ENCODE results near the gene GAN.

GAN gene, protein sequence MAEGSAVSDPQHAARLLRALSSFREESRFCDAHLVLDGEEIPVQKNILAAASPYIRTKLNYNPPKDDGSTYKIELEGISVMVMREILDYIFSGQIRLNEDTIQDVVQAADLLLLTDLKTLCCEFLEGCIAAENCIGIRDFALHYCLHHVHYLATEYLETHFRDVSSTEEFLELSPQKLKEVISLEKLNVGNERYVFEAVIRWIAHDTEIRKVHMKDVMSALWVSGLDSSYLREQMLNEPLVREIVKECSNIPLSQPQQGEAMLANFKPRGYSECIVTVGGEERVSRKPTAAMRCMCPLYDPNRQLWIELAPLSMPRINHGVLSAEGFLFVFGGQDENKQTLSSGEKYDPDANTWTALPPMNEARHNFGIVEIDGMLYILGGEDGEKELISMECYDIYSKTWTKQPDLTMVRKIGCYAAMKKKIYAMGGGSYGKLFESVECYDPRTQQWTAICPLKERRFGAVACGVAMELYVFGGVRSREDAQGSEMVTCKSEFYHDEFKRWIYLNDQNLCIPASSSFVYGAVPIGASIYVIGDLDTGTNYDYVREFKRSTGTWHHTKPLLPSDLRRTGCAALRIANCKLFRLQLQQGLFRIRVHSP

DNA sequence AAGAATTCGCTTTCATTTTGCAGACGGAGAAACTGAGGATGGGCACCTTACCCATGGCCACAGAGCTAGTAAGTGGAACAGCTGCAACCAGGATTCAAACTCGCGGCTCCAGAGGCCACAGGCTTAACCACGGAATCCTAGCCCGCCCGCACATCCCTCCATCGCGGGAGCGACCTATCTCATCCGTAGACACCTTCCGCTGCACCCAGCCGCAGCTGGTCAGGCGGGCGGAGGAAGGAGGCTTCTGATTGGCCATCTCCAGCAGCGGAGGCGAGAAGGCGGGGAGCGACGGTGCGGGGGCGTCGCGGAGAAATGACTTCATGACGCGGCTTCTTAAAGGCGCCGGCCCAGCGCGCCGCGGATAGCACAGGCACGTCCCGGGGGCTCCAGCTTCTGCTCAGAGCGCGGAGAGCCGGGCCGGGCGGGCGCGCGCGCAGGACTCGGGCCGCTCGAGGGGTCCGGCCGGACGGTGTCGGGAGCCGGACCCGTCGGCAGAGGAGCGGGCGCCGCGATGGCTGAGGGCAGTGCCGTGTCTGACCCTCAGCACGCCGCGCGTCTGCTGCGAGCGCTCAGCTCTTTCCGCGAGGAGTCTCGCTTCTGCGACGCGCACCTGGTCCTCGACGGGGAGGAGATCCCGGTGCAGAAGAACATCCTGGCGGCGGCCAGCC, at the start of gene GAN:
GAN (plus strand) TSS at position 360 of the 668 bp plus-strand sequence; CDS start at position 512, 152 bp downstream.
- DNase-seq (ENCODE audit: low read depth in 2 of 2): peak; percentile 87 to 90

DNA sequence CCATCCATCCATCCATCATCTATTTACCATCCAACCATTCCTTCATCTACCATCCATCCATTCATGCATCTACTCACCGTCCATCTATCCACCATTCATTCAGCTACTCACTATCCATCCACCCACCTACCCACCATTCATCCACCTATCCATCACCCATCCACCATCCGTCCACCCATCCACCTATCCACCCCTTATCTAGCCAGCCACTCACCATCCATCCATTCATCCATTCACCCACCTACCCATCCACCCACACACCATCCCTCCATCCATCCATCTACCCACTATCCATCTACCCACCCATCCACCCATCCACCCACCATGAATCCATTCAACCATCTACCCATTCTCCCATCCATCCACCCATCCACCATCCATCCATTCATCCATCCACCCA, 49.7 kb upstream of the GAN start:
- no peak for DNase-seq (ENCODE audit: low read depth in 2 of 2)

DNA sequence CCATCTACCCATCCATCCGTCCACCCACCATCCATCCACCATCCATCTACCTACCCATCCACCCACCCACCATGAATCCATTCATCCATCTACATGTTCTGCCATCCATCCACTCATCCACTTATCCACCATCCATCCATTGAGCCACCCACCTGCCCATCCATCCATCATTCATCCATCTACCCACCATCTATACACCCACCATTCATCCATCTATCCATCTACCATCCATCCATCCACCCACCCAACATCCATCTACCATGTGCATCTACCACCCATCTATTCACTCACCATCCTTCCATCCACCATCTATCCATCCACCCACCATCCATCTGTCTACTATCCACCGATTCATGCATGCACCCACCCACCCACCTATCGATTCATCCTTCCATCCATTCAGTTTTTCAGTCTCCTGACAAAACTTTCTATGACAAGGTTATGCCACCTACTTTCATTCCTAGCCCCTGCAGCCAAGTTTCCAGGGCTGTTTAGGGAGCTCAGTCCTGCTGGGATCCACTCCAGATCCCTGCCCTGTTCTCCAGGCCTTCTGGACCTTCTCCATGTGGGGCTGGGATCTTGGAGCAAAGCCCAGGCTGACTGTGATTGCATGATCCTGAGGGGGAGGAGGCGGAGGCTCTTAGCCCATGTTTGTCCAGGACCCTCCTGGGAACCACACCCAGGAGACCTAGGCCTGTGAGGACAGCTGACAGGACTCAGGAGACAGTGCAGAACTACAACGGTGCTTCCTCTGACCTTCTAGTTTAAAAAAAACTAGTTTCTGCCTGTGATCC, 48.9 kb upstream of the GAN start:
- no peak for DNase-seq (ENCODE audit: low read depth in 2 of 2)

DNA sequence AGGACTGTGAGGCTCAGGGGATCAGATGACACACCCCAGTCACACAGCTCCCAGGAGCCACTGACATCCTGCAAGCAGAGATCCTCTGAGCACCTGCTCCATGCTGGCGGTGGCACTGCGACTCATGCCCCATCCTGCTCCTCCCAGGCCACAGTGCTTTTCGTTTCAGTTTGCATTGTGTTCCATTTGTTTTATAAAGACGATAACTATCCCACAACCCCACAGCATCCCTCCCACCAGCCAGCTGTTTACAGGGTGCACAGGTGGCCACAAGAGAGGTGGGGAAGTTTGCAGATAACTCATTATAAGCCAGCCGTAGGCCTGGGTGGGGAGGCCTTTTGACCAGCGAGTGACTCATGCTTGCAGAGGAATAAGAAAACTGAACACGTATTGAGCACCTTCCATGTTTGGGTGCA, 48.1 kb upstream of the GAN start:
- no peak for DNase-seq (ENCODE audit: low read depth in 2 of 2)

DNA sequence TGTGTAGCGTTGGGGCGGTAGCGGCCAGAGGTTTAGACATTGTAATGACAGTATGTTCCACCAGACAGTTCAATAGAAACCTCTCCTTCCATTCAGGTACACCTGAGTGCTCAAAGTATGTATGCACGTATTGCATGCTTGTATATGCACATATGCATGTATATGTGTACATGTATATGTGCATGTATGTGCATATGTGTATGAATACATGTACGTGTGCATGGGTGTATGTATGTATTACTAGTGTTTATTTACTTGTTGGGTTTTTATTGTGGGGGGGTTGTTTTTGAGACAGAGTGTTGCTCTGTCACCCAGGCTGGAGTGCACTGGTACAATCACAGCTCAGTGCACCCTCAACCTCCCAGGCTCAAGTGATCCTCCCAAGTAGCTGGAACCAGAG, 46.3 kb upstream of the GAN start:
- no peak for DNase-seq (ENCODE audit: low read depth in 2 of 2)

DNA sequence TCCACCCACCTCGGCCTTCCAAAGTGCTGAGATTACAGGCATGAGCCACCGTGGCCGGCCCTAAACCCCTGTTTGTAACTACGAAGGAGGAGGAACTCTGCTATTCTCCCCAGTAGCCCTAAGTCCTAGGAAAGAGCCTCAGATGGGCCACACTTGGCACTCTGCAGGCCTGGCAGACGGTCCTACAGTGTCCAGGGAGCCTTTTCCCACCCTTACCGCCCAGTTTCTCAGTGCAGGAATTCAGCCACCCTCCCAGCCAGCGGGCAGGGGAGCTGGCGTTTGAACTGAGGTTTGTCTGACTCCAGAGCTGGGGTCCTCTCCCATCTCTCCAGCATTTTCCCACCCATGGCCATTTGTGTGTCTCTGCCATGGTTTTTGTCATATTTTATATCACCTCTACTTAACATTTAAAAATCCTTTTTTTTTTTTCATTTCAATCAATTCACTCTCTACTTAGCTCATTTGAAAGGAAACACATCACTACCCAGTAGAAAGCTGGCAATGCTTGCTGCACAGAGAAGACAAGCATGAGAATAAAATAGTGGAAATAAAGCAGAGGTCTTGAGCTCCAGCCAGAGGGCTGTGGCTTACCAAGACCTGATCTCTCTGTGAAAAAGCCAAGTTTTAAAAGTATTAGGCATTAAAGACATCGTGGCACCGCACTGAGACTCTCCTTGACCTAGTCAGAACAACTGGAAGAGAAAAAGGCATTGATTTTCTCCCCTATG, 41.4 kb upstream of the GAN start:
- no peak for DNase-seq (ENCODE audit: low read depth in 2 of 2)

DNA sequence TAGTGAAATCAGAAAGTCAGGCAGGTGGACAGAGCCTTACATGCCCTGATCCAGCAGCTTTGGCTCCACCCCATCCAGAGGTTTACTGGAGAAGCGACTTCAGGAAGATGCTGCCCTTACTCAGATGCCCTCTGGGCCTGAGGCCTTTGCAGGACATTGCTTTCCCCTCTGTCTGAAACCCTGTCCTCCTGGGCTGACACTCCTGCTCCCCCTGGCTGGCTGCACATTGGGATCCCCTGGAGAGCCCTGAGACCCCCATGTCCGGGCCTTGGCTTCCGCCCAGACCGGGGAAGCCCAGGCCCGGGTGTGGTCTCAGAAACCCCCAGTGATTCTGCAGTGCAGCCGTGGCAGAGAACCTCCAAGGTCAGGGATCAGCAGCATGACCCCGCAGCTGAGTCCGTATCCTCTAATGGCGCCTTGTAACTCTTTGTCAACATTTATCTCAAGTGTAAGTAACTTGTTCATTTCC, 39.7 kb upstream of the GAN start:
- no peak for DNase-seq (ENCODE audit: low read depth in 2 of 2)

DNA sequence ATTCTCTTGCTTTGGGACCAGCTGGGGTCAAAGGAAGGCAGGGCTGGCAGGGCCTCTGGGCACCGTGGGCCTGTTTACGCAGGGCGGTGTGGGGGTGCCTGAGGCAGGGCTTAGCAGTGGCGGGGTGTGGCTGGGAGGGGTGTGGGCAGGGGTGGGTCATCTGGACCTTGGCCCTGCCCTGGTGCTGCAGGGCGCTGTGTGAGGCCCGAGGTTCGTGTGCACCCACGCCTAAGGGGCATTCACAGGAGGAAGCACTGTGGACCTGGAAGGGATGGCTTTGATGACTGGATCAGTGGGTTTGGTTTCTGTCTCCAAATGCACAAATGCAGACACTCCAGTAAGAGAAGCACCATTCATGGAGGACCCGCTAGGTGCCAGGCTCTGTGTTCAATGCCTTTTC, 39.0 kb upstream of the GAN start:
- no peak for DNase-seq (ENCODE audit: low read depth in 2 of 2)

DNA sequence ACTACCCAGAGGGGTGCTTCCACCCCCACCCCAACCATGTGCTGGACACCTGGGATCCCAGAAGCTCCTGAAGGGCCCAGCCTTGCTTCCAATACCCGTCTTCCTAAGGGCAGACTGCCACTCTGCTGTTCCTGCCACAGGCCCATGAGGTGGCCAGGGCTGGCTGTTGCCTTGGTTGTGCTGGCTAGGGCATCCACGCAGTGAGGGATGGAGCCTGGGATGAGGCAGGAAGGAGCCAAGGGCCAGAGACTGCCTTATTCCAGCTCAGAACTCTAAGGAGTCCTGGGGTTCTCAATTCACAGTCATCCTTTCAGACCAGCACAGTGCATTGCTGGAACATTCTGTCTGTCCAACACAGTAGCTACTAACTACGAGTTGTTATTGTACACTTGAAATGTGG, 38.4 kb upstream of the GAN start:
- no peak for DNase-seq (ENCODE audit: low read depth in 2 of 2)

DNA sequence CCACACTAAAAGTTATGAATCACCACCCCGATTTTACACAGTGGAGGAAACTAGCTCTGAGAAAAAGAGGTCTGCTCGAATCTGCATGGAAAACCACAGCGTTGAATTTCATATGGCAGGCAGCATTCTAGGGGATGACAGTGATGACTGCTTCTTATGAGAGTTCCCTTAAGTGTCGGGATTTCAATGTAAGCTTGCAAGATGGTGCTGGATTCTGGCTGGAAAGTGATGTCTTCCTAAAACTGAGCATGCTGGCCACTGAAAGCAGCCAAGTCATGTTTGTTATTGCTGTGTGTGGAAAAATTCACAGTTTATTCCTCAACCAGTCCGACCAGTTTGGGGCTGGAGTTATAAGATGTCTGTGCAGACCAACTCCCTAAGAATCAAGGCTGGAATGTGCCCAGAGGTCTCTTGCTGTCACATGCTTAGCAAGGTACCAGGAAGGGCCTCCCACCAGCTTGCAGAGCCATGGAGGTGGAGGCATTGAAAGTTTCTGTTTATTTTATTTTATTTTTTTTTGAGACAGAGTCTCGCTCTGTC, 37.2 kb upstream of the GAN start:
- DNase-seq (ENCODE audit: low read depth in 2 of 2): no peak

DNA sequence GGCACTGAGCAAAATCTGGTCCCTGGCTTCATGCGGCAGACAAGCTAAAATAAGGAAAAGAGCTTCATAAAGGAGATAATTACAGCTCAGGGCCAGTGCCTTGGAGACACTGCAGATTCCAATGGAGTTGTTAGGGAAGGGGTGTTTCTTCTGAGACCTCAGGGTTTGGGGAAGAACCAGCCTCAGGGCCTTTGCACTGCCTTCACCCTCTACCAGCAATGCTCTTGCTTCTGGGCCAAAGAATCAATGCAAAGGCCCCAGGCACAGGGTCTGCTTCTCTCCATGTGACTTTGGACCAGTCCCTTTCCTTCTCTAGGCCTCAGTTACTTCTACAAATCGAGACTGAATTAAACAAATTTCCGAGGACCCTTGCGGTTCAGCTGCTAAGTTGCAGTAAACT, 36.2 kb upstream of the GAN start:
- DNase-seq (ENCODE audit: low read depth in 2 of 2): no peak

DNA sequence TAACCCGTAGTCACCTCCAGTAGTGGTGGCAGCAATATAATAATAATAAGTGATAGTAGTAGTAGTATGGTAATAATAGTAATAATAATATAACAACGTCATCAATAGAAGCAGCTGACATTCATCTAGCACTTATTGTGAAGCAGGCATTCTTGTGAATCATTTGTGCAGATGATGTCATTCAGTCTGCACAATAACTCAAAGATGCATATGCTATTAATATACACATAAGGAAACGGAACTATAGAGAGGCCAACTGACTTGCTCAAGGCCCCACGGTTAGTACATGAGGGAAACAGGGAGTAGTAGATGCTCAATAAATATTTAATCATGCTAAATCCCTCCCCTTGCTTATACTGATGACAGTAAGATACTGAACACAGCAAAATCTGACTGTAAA, 35.4 kb upstream of the GAN start:
- DNase-seq (ENCODE audit: low read depth in 2 of 2): no peak

DNA sequence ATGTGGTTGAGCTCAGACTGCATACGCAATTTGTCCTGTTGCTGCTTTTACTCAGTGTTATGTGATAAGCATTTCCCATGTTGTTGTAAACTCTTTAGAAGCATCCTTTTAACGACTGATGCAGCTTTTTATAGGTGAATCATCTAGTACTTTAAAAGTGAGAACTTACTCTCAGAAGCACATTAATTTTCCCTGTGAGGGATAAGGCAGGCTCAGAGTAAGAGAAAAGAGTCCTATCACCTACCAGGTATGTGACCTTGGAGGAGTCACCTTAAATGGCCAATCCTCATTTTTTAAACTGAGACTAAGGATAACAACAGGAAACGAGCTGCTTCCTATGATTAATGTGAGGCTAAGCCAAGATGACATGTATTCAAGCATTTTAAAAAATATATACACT, 34.4 kb upstream of the GAN start:
- DNase-seq (ENCODE audit: low read depth in 2 of 2): no peak

DNA sequence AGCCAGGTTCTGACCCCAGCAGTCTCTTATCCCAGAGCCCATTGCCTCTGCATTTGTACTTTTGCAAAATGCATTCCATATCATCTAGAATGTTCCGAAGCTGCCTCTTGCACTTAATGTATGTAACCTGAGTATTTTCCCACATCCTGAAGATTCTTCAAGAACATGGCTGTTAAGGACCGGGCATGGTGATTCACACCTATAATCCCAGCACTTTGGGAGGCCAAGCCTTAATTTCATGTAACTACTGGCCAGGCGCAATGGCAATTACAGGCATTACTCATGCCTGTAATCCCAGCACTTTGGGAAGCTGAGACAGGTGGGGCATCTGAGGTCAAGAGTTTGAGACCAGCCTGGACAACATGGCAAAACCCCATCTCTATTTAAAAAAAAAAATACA, 31.7 kb upstream of the GAN start:
- no peak for DNase-seq (ENCODE audit: low read depth in 2 of 2)

DNA sequence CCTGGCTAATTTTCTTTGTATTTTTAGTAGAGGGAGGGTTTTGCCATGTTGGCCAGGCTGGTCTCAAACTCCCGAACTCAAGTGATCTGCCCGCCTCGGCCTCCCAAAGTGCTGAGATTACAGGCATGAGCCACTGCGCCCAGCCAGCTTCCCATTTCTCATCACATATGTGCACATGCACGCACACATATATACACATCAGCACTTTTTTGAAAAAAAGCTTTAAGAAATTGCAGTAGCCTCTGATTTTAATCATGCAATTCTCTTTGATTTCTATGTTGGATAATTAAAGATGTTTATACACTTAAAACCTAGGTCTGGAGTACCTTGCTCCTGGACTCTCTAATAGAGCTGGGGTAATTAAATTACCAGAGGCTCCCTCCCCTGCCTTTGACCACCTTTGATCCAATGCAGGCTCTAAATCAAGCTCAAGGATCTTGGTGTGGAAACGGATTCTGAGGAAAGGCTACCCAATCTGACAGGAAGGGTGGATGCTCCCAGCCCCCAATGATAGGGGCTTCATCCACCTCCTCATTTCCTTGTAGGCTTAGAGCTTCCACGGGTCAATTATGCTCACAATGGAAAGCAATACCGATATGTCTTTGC, 29.7 kb upstream of the GAN start:
- no peak for DNase-seq (ENCODE audit: low read depth in 2 of 2)

DNA sequence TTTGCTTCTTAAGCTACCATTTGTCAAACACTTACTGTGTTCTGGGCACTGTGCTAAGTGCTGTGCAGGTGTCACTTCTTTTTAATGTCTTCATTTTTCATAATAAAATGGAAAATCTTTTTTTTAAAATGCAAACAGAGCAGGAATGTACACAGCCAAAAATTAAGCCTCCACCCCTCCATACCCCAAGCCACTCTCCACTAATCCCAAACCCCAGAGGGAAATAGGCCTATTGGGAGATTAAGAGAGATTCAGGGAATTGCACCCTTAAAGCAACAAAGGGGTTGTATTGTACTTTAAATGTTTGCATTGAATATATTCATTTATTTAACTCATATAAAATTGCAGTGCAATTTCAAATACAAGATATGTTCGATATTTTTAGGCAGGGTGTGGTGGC, 28.6 kb upstream of the GAN start:
- no peak for DNase-seq (ENCODE audit: low read depth in 2 of 2)

DNA sequence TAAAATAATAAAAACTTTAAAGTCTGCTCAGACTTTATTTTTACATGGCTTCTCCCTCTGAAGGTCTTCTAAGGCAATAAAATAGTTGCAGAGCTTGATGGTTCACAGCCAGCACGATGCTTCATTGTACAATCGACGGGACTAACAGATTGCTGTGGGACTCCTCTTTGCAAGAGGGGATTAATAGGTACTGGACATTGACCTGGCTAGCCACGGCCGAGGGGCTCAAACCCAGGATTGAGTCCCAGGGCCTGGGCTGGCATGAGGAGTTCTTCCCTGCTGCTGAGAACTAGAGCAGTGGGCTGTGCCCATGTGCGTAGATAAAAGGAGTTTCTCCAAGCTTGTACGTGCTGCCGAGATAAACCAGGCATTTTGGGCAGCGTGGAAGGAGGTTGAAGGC, 23.6 kb upstream of the GAN start:
- DNase-seq (ENCODE audit: low read depth in 2 of 2): no peak

DNA sequence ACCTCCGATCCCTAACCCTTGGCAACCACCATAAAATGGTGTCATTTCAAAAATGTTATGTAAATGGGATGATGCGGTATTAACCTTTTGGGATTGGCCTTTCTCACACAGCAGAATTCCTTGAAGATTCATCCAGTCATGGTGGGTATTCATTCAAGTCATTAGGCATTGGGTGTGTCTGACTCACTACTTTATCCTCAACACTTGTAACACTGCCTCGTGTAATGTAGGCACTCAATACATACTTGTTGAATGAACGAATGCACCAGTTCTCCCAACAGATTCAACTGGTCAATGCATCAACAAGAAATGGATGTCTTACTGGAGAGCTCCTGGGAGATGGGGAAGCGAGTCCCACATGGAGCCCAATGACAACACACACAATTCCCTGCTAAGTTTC, 21.8 kb upstream of the GAN start:
- DNase-seq (ENCODE audit: low read depth in 2 of 2): no peak

DNA sequence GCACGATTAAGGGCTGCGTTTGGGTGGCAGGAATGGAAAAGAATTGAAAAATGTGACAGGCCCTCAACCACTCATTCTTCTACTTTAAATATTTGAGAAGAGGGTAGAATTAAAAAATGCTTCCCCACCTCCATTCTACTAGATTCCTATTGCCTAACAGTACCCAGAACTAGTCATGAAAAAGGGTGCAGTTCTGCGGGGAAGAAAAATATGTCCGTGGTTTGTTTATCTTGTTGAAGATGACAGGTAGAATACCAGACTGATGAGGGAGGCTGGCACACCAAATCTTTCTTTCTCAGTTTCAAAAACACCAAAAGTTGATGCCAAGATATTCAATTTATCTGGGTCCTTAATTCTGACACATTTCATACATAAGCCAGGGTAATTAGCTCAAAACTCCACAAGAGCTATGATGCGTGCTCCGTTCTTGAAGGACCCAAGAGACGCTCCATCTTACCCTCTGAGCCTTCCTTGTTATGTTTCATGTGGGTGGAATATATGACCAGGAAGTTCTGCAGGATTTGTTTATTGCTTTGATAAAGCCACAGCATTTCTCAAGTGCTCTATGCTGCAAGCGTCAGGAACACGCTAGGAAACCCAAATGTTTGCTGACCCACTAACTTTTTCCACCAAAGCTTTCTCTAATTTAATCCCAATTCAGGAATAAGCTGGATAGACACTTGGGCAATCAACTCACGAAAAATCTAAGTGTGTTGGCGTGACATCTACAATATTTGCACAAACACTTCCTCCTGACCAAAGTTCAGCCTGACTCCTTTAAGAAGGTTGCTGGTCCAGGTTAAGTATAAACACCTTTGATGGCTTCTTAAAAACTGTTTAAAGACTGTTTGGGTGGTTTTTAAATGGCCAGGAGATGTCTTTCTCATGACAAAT, 20.6 kb upstream of the GAN start:
- DNase-seq (ENCODE audit: low read depth in 2 of 2): no peak

DNA sequence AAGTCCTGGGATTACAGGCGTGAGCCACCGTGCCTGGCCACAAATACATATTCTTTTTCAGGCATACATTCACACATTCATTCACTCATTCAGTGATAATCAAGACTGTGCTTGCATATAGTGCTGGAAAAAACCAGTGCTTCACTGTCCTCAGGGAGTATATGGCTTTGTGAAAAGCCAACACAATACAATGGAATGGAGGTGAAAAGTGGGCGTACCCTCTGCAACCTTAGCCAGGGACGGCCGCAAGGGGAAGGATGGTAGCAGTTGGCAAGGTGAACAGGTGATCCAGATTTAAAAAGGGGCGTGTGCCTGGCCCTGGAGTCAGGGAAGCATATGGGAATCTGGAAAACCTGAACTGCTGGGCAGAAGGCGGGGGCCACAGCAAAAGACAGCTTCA, 18.1 kb upstream of the GAN start:
- no peak for DNase-seq (ENCODE audit: low read depth in 2 of 2)
